K562 (cell line): ENCODE results near the gene ALDH16A1. TPM values are rescaled to one million over a fixed set of nuclear protein-coding genes. Genes with fewer than 3 reads are reported as not detected.

Experiments used
- ATAC-seq: fragments of 200-7000 bp; cut with Tn5 transposase; 3 replicates; pipeline ENCODE4 v1.9.1; 2020; ENCODE audit warnings: moderate library complexity
- BruUV-seq: library from RNA; stranded (reverse); fragments of 400-500 nt; replicated peaks from 2 replicates; lab custom pipeline; 2021; lab: Mats Ljungman, UMichigan
- CTCF ChIA-PET: fragments of 300-600 bp; formaldehyde crosslinking; extraction: SDS; loops from one replicate; lab custom pipeline; 2021; ENCODE audit warnings: low intra/inter-chr PET ratio; lab: Yijun Ruan, JAX
- POLR2A ChIA-PET: fragments of 300-600, 350-650 bp; sonication (Branson Sonifier 250); formaldehyde crosslinking; extraction: SDS; loops from one replicate; lab custom pipeline; 2021; ENCODE audit warnings: antibody characterized with exemption, inconsistent platforms; lab: Yijun Ruan, JAX
- DNase-seq, 4 experiments: peaks; one replicate each; pipeline versions ENCODE4 v3.0.0 to v3.0.0-alpha.2; 2011 to 2018; ENCODE audit warnings: low spot score in 3 of 4, mixed read lengths in 3 of 4; ENCODE audit errors: extremely low read depth in 1 of 4
- FAIRE-seq: peaks from 2 replicates; lab custom pipeline; 2011; peaks lifted over from hg19 to GRCh38; lab: Jason Lieb, UNC
- H2AFZ ChIP-seq: 2 replicates; pipeline ENCODE4 v1.6.0; 2011; ENCODE audit warnings: low read depth, low read length, control low read depth, inconsistent platforms
- H3K27ac ChIP-seq: fragments of 200-600 bp; 3 replicates; pipeline ENCODE4 v1.8.0; 2011; ENCODE audit warnings: low read depth, mild to moderate bottlenecking, control low read depth, inconsistent platforms, low read length, moderate library complexity, mixed read lengths; ENCODE audit errors: extremely low read depth
- H3K27me3 ChIP-seq, 2 experiments: fragments of 300-600 bp in 1 of 2; 2 replicates in 1 of 2; 3 replicates in 1 of 2; pipeline versions ENCODE4 v1.6.0 to v1.8.0; 2011; ENCODE audit warnings: inconsistent platforms in 2 of 2, low read length in 2 of 2, mild to moderate bottlenecking in 1 of 2, mixed read lengths in 1 of 2, moderate library complexity in 1 of 2; ENCODE audit not compliant: control insufficient read depth in 2 of 2, insufficient read depth in 2 of 2
- H3K36me3 ChIP-seq: fragments of 300-600 bp; 3 replicates; pipeline ENCODE4 v1.8.0; 2011; ENCODE audit warnings: mild to moderate bottlenecking, low read length, inconsistent platforms; ENCODE audit not compliant: control insufficient read depth, insufficient read depth
- H3K4me1 ChIP-seq, 2 experiments: fragments of 200-600 bp in 1 of 2; replicated peaks in 1 of 2; 2 replicates in 1 of 2; 3 replicates in 1 of 2; pipeline versions ENCODE4 v1.5.1 to v1.8.0; 2011; ENCODE audit warnings: inconsistent platforms in 2 of 2, low read length in 2 of 2, mild to moderate bottlenecking in 1 of 2, mixed read lengths in 1 of 2, moderate library complexity in 1 of 2; ENCODE audit not compliant: control insufficient read depth in 2 of 2, insufficient read depth in 2 of 2
- H3K4me2 ChIP-seq: 2 replicates; pipeline ENCODE4 v1.6.1; 2011; ENCODE audit warnings: low read length, control low read depth, inconsistent platforms, mixed read lengths; ENCODE audit not compliant: insufficient read depth
- H3K4me3 ChIP-seq: fragments of 200-600 bp; sonication (generic), shearing (Covaris generic); 2 replicates; pipeline ENCODE4 v1.5.1; 2016; ENCODE audit warnings: control low read depth, inconsistent platforms
- H3K79me2 ChIP-seq: fragments of 200-600 bp; 3 replicates; pipeline ENCODE4 v1.8.0; 2011; ENCODE audit warnings: low read length, inconsistent platforms; ENCODE audit not compliant: control insufficient read depth, insufficient read depth
- H3K9ac ChIP-seq, 2 experiments: 2 replicates each; pipeline versions ENCODE4 v1.6.0 to v1.6.1; 2011; ENCODE audit warnings: low read depth in 2 of 2, low read length in 2 of 2, control low read depth in 1 of 2, inconsistent platforms in 1 of 2, mild to moderate bottlenecking in 1 of 2, mixed read lengths in 1 of 2; ENCODE audit not compliant: insufficient read depth in 1 of 2
- H3K9me1 ChIP-seq: one replicate; pipeline ENCODE4 v1.6.0; 2011; ENCODE audit warnings: inconsistent platforms, mild to moderate bottlenecking, low read length, moderate library complexity; ENCODE audit not compliant: control insufficient read depth, insufficient read depth
- H3K9me3 ChIP-seq: replicated peaks from 2 replicates; pipeline ENCODE4 v1.5.1; 2011; ENCODE audit warnings: low read depth, low read length, inconsistent platforms; ENCODE audit not compliant: control insufficient read depth, insufficient read depth
- H4K20me1 ChIP-seq: replicated peaks from 2 replicates; pipeline ENCODE4 v1.6.1; 2011; ENCODE audit warnings: low read length, inconsistent platforms, mixed read lengths; ENCODE audit not compliant: control insufficient read depth, insufficient read depth
- BMI1 ChIP-seq: fragments of 150-350 bp; IDR thresholded peaks from 2 replicates; pipeline ENCODE4 v1.6.1; 2014; ENCODE audit warnings: low read length
- WGBS: fragments of 100-300 bp; shearing (Covaris generic); methylation state at CpG from one replicate; pipeline ENCODE4 v1.1.6; 2016; ENCODE audit warnings: low coverage, mixed read lengths; ENCODE audit not compliant: insufficient coverage; ENCODE audit errors: missing lambda C conversion rate; 5-methylcytosine and 5-hydroxymethylcytosine counted together
- in situ Hi-C: fragments of 300-500 bp; cut with MboI; formaldehyde crosslinking; loops from 4 replicates; pipeline ENCODE4 v1.15.0; 2018; ENCODE audit warnings: inconsistent platforms, mixed read lengths
- intact Hi-C: fragments of 100-400 bp; cut with micrococcal nuclease; formaldehyde crosslinking; loops from 2 replicates; pipeline ENCODE4 v1.14.2; 2022
- polyA plus RNA-seq, 8 experiments: library from polyadenylated mRNA; depleted of rRNA in 4 of 8; stranded (reverse) in 5 of 8; unstranded in 3 of 8; fragments of >200 nt; fragmentation: Nextera tagmentation in 2 of 8; fragmentation: Illumina TruSeq in 1 of 8; extraction: Ambion mirVana in 2 of 8; extraction: Trizol in 1 of 8; gene quantifications; 2 replicates each; pipeline versions ENCODE4 v1.2.1 to v1.2.3, GENCODE V29; 2011 to 2014; ENCODE audit warnings: inconsistent platforms in 1 of 8, missing spikeins in 1 of 8
- total RNA-seq, 7 experiments: library from RNA; depleted of rRNA in 6 of 7; stranded (reverse); fragments of >200 nt in 6 of 7; fragmentation: Illumina TruSeq in 2 of 7; extraction: Trizol in 2 of 7; gene quantifications; 2 replicates each; pipeline versions ENCODE4 v1.2.1 to v1.2.3, GENCODE V29; 2011 to 2021; ENCODE audit warnings: low replicate concordance in 1 of 7
- TF ChIP-seq, protein P1 (sequence below): sonication (generic); formaldehyde crosslinking; IDR thresholded peaks from 2 replicates; pipeline ENCODE4 v1.8.1; 2023; ENCODE audit warnings: mild to moderate bottlenecking, missing genetic modification reagents
- TF ChIP-seq, protein P2 (sequence below), 2 experiments: fragments of 150-350 bp in 1 of 2; IDR thresholded peaks; 2 replicates each; pipeline ENCODE4 v1.6.1; 2012 to 2016; ENCODE audit warnings: low read depth in 2 of 2, low read length in 2 of 2, mild to moderate bottlenecking in 1 of 2, moderate library complexity in 1 of 2
- TF ChIP-seq, protein P3 (sequence below), 2 experiments: IDR thresholded peaks in 1 of 2; conservative IDR thresholded peaks in 1 of 2; 2 replicates each; pipeline ENCODE4 v1.6.1; 2016; ENCODE audit warnings: low read depth in 2 of 2, mild to moderate bottlenecking in 1 of 2, missing compliant biosample characterization in 1 of 2, missing genetic modification characterization in 1 of 2, moderate library complexity in 1 of 2
- TF ChIP-seq, protein P4 (sequence below): fragments of 450-650 bp; IDR thresholded peaks from 2 replicates; pipeline ENCODE4 v1.6.1; 2016

Gene ALDH16A1
- total and polyA plus RNA-seq, 9 of the 15 experiments (the other 6 are each of a cell fraction or from before 2014, with no cell fraction given), result 2.2 to 52.2 (median 7.6) TPM

DNA sequence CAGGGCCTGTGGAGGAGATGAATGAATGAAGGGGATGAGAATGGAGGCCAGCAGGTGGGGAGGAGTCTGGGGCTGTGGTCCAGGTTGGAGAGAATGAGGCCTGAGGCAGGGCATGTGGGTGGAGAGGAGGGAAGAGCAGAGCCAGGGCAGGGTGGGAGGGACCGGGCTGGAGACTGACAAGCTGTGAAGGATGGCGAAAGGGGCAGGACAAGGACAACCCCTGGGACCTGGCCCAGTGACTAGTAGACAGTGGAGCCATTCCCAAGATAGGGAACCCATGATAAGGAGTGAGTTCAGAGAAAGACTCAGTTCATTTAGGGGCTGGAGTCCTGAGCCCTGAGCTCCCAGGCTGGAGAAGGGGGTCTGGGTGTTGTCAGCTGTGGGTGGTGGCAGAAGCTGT, 32.8 kb upstream of the ALDH16A1 start:
- peak in 2 of 4 experiments; percentile 64 for DNase-seq
- H3K36me3 ChIP-seq, result no peaks in the 10 kb centered on the region
- peak overlapping the region; percentile 21; the same call in 1 of the 3 replicates for H3K27ac ChIP-seq
- WGBS, result no CpG with 5 or more reads among the region's 2 CpGs
- no peaks in the 10 kb centered on the region for H3K9me3 ChIP-seq
- no peaks in the 10 kb centered on the region for H3K27me3 ChIP-seq
- H3K9me1 ChIP-seq, result no peaks in the 10 kb centered on the region
- no peak overlapping the region for H3K4me3 ChIP-seq
- POLR2A ChIA-PET, result interaction anchor here (0.6 to 1.3 kb wide), 3 partner anchors 8 to 28 kb away, joined by 3 to 6 read pairs (median 4); no protein-coding TSS in a partner anchor
- no peaks in the 10 kb centered on the region for H3K79me2 ChIP-seq
- CTCF ChIA-PET, result interaction anchor here (0.5 kb wide), 1 partner anchor 1186 kb away, joined by 3 read pairs; no protein-coding TSS in a partner anchor
- no peaks in the 10 kb centered on the region for H4K20me1 ChIP-seq
- peak overlapping the region; percentile 75 for H3K4me2 ChIP-seq
- TF ChIP-seq, protein P1, sequence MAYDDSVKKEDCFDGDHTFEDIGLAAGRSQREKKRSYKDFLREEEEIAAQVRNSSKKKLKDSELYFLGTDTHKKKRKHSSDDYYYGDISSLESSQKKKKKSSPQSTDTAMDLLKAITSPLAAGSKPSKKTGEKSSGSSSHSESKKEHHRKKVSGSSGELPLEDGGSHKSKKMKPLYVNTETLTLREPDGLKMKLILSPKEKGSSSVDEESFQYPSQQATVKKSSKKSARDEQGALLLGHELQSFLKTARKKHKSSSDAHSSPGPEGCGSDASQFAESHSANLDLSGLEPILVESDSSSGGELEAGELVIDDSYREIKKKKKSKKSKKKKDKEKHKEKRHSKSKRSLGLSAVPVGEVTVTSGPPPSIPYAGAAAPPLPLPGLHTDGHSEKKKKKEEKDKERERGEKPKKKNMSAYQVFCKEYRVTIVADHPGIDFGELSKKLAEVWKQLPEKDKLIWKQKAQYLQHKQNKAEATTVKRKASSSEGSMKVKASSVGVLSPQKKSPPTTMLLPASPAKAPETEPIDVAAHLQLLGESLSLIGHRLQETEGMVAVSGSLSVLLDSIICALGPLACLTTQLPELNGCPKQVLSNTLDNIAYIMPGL, result 0 out of 2 replicates have a peak, but pooled peaks have one; percentile 2
- TF ChIP-seq, protein P2, sequence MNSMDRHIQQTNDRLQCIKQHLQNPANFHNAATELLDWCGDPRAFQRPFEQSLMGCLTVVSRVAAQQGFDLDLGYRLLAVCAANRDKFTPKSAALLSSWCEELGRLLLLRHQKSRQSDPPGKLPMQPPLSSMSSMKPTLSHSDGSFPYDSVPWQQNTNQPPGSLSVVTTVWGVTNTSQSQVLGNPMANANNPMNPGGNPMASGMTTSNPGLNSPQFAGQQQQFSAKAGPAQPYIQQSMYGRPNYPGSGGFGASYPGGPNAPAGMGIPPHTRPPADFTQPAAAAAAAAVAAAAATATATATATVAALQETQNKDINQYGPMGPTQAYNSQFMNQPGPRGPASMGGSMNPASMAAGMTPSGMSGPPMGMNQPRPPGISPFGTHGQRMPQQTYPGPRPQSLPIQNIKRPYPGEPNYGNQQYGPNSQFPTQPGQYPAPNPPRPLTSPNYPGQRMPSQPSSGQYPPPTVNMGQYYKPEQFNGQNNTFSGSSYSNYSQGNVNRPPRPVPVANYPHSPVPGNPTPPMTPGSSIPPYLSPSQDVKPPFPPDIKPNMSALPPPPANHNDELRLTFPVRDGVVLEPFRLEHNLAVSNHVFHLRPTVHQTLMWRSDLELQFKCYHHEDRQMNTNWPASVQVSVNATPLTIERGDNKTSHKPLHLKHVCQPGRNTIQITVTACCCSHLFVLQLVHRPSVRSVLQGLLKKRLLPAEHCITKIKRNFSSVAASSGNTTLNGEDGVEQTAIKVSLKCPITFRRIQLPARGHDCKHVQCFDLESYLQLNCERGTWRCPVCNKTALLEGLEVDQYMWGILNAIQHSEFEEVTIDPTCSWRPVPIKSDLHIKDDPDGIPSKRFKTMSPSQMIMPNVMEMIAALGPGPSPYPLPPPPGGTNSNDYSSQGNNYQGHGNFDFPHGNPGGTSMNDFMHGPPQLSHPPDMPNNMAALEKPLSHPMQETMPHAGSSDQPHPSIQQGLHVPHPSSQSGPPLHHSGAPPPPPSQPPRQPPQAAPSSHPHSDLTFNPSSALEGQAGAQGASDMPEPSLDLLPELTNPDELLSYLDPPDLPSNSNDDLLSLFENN (IDR thresholded peaks at IDR 0.05; ENCODE audit: low read depth in 2 of 2, low read length in 2 of 2), result no peak
- no peak for TF ChIP-seq BMI1
- TF ChIP-seq, protein P3, sequence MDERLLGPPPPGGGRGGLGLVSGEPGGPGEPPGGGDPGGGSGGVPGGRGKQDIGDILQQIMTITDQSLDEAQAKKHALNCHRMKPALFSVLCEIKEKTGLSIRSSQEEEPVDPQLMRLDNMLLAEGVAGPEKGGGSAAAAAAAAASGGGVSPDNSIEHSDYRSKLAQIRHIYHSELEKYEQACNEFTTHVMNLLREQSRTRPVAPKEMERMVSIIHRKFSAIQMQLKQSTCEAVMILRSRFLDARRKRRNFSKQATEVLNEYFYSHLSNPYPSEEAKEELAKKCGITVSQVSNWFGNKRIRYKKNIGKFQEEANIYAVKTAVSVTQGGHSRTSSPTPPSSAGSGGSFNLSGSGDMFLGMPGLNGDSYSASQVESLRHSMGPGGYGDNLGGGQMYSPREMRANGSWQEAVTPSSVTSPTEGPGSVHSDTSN (CRISPR knock-in tag; IDR thresholded peaks at IDR 0.05; ENCODE audit: low read depth), result no peak
- TF ChIP-seq, protein P3 (tag; conservative IDR thresholded peaks at IDR 0.05; ENCODE audit: low read depth), result peak; percentile 67
- TF ChIP-seq, protein P4, sequence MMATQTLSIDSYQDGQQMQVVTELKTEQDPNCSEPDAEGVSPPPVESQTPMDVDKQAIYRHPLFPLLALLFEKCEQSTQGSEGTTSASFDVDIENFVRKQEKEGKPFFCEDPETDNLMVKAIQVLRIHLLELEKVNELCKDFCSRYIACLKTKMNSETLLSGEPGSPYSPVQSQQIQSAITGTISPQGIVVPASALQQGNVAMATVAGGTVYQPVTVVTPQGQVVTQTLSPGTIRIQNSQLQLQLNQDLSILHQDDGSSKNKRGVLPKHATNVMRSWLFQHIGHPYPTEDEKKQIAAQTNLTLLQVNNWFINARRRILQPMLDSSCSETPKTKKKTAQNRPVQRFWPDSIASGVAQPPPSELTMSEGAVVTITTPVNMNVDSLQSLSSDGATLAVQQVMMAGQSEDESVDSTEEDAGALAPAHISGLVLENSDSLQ, result peak; percentile 62
- peak overlapping the region; percentile 48 to 80; a peak in 2 of 4 replicates for H3K9ac ChIP-seq
- no peak for ATAC-seq
- H3K4me1 ChIP-seq, result peaks cover 38 to 45% of the 10 kb centered on the region in 2 experiments
- intact Hi-C loops, result no loop called here
- BruUV-seq, result no TSS peak
- in situ Hi-C loops, result no loop called here
- peak; percentile 44 for FAIRE-seq
- peak overlapping the region; percentile 85 for H2AFZ ChIP-seq
